ENCODE data around the gene FARP2.

Gene FARP2

DNA sequence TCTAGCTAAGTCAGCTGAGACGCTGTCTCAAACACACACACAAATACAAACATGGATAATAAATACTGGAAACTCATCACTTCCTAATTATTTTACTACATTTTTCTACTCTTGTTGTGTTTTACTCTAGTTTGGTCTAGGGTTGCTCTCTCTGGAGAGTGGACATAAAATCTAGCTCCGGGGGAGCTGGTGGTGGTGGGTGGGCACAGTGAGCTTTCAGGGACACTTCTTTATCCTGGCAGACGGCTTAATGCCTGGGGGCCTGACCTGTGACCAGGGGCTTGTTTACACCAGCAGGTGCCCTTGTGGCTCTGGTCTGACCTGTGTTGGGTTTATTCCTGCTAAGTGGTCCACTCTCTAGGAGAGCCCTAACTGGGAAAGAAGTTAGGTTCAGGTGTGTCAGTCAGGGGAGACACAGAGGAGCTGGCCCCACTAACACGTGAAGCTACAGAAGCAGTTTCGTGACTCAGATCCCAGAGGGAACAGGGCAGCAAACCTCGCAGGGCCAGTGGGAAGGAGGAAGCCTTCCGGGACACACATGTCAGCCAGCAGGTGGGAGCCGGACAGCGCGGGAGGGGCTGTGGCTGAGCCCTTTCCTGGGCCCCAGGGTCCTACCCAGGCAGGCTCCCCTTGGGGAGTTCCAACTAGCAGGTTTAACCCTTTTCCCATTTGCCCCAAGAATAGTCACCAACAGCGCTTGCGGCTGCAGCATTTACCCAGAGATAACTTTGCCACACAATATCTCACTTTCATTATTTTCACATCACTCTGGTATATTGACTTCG is 180.0 kb downstream of the FARP2 start:
- DNase-seq = no peak

DNA sequence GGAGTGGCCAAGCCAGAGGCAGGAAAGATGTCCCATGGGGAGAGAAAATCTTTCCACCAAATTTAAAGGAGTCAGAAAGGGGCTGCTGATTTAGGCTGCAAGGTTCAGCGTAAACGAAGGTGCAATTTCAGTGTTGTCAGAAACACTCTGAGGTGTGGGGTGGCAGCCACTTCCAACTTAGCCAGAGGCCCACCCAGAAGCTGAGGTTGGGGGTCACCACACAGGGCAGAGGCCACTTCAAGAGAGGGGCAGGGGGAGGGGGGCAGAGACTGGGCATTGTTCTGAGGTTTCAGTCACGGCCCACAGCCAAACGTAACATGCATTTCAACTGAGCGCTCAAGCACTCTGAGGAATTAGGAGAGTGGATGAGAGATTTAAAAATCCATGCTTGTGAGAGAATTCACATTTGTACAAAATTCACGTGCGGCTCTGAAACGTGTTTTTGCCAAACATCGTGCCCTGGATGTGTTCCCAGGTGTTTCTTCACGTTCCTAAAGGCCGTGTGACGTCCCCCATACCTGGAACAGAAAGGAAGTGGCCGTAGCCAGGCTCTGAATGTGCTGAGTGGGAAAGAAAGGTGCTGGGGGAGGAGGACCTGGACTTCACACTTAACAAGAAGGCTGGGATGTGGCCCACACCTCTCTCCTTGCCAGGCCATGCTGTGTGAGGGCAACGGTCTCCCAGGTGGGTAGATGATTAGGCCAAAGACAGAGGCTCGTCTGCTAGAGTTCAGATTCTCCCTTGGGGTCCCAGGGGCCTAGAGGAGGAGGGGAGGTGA is 182.9 kb downstream of the FARP2 start:
- no peak for DNase-seq

DNA sequence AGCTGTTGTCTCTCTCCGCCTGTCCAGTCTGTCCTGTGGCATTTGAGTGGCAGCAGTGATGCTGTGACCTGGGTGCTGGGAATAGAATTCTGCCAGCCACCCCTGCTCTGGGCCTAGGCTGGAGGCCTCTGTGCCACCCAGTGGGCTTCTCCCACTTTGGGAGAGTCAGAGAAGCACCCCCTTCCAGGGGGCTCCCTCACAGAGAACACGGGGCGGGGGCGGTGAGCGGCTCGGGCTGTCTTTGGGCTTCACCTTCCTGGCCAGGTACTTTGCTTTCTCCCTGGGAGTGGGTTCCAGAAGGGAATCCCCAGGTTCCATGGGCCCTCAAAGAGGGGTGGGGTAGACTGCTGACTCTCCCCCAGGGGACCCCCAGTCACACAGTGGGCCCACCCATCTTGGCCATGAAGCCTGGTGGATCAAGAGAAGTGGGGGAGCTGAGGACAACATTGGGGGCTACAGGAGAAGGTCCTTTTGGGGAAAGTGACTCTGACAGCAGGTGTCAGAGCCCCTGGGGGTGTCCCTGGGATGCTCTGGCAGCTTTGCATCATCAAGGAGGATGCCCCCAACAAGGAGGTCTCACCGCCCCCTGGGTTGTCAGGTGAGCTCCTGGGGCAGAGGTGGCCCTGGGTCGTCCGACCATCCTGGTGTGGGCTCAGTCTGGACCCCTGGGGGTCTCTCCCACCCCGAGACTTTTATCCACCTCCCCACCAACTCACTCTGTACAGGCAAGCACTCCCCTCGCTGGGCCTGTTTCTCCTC is 183.7 kb downstream of the FARP2 start:
- no peak for DNase-seq

DNA sequence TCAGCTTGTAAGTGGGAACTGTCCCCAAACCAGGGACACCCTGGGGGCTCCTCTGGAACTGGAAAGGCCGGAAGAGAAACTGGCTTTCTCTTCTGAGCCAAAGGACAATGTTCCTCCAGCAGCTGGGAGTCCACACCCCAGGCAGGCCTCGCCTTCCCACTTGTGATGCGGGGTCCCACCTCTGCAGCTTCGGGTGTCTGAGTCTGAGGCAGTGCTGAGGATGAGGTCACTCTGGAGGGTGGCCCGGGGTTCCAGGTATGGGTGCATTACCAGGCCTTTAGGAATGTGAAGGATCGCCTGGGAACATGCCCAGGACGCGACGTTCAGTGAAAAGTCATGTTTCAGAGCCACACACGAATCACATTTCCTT is 184.3 kb downstream of the FARP2 start:
- DNase-seq = no peak

DNA sequence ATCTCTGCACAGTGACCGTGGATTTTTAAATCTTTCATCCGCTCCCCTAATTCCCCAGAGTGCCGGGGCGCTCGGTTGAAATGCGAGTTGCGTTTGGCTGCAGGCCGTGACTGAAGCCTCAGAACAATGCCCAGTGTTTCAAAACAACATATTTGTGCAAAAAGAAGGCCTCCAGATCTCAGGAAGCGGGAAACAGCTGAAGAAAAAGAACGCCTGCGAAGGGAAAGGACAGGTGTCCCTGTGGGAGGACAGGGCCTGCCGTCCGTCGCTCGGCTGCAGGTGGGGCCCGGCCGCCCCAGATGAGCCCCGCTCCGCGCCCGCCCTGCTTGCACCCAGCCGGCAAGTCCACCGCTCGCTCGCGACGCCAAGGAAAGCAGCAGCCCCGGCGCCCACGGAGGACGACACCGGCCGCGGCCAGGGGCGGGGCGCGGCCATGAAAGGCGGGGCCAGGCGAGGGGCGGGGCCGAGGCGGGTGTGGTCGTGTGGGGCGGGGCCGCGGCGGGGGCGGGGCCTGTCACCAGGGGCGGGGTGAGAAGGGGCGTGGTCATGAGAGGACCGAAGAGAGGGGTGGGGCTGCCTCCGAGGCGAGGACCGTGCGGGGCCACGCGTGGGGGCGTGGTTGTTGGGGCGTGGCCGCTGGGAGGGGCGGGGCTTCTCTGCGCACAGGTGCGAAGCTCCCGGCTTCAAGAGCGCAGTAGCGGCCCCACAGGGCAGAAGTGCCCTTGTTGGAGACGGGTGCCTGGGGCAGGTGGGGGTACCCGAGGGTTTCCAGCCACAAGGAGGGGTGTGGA is 184.9 kb downstream of the FARP2 start:
- no peak for DNase-seq

DNA sequence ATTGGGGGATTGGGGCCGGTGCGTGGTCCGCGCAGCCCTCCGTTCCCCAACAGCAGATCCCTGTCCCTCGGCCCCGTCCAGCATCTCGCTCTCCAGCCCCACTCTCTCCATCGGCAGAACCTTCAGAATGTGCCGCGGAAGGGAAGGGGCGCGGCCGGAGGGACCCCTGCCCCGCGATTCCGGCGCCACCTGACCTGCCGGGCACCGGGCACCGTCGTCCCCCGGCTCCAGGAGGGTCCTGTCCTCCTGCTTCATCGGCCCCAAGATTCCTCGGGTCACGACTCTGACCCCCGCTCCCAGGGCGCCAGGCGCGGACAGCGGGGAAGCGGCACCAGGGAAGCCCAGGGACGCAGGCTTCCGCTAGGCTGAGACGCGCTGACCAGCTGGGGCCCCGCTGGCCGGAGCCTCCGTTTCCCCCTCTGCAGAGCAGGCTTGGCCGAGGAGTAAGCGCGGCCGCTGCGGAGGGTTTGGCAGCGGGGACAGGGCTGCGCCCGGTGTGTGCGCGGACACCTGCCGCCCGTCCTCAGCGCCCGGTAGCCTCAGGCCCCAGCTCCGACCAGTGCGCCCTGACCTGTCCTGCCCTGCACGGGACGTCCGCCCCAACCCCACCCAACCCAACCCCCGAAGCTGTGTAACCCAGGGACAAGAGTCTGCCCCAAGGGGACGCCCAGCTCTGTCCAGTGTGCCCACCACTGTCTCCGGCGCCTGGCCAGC is 185.6 kb downstream of the FARP2 start:
- no peak for DNase-seq

DNA sequence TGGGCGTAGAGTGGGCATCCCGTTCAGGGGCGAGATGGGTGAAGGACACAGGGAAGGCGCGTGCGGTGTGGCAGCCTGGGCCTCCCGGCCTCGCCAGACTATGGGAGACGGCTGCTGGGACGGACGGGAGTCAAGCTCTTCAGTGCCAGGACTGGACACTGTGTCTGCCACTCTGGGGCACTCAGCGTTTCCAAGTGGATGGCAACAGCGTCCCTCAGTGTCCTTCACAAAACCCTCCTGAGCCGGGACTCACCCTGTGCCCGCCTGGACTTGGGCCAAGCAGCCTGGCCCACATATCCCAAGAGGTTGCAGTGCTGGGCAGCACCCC is 186.2 kb downstream of the FARP2 start:
- DNase-seq = no peak

All from GDM1 (cell line).